ENCODE results near the gene ENO3. TPM values are rescaled to one million over a fixed set of nuclear protein-coding genes. Genes with fewer than 3 reads are reported as not detected.
"Not testable (repeated sequence)": the region's sequence is repeated elsewhere in the genome, so short reads cannot be mapped to it uniquely, and the experiment has no call there.

The ENO3 gene
- 100 to 1,000 TPM in 1 of 4 donors, 10 to 100 TPM in 1, 1 to 10 TPM in 2; 2.5 to 211 (median 12.9) TPM for total RNA-seq

DNA sequence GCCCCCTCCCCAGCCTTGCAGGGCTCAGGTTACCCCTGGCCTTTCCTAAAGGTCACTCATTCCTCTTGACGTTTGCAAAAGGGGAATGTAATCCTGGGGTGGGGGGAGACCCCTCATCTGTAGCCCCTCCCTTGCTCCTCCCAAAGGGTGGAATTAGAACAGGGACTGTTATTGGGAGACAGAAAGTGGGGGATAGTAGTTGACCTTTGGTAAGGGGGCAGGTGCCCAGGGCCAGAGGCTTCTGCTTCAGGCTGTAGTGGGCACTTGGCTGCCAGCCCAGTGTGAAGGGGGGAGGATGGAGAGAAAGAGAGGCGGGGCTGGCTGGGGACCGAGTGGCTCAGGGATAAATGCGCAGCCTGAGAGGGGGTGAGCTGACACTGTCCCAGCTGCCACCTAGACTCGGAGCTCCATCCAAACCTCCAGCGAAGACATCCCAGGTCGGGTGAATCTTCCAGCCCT is at the start of gene ENO3:
TSS of gene ENO3 (plus strand) at position 374 of the 459 bp plus-strand sequence. CDS start 711 bp downstream, outside the sequence.
- WGBS, 2 donors (ENCODE audit: low coverage in 1 of 2): 42 to 52% methylated on average over 3 to 7 of the region's 7 CpGs
- in situ Hi-C loops (cut with MboI; ENCODE audit: low pct_ligation_motif_present in 1 of 4, low pct_unique_long_range_greater_than_20kb in 1 of 4, low sequenced_read_pairs in 3 of 4): no loop called here

DNA sequence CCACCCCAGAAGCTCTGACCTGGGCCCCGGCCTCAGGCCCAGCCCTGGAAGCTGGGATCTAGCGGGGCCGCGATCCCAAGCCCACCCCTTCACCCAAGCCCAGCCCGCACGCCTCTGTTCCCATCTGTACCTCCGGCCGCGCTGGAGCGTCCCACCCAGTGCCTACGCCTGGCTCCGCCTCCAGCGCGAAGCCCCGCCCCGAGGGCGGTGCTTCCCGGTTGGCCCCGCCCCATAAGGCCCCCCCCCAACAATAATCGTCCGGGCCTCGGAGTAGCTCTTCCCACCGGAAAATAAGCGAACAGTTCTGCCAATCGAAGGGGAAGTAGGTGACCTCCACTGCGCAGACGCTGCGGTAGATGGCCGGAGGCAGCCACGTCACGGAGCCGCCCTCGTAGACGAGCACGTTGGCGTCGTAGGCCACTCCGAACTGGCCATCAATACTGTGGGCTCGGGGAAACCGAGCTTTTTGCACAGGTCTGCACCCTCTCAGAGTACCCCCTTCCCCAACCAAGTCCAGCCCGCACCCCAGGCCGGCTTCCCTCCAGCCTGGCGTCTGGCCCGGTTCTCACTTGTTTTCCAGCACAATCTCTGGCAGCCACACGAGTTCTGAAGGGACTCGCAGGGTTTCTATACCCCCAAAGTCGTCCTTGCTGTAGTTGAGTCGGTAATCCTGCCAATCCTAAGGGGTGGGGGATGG is 49.1 kb upstream of the ENO3 start:
- H3K27ac ChIP-seq: no peak overlapping the region
- H3K9me3 ChIP-seq: no peaks in the 10 kb centered on the region
- H3K4me1 ChIP-seq: peaks cover 0 to 39% (median 24%) of the 10 kb centered on the region in 4 donors
- H3K4me3 ChIP-seq: no peak overlapping the region
- TF ChIP-seq EP300 (IDR thresholded peaks at IDR 0.05; ENCODE audit: low read depth) (no peak), POLR2A (IDR thresholded peaks at IDR 0.05) (no peak), POLR2AphosphoS5 (IDR thresholded peaks at IDR 0.05) (no peak)
- TF ChIP-seq, protein P1, sequence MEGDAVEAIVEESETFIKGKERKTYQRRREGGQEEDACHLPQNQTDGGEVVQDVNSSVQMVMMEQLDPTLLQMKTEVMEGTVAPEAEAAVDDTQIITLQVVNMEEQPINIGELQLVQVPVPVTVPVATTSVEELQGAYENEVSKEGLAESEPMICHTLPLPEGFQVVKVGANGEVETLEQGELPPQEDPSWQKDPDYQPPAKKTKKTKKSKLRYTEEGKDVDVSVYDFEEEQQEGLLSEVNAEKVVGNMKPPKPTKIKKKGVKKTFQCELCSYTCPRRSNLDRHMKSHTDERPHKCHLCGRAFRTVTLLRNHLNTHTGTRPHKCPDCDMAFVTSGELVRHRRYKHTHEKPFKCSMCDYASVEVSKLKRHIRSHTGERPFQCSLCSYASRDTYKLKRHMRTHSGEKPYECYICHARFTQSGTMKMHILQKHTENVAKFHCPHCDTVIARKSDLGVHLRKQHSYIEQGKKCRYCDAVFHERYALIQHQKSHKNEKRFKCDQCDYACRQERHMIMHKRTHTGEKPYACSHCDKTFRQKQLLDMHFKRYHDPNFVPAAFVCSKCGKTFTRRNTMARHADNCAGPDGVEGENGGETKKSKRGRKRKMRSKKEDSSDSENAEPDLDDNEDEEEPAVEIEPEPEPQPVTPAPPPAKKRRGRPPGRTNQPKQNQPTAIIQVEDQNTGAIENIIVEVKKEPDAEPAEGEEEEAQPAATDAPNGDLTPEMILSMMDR (IDR thresholded peaks at IDR 0.05): no peak
- WGBS, 2 donors (ENCODE audit: low coverage in 1 of 2): 74% methylated on average over 48 of the region's 48 CpGs; no CpG with 5 or more reads in 1 of the 2 donors
- no peak for DNase-seq
- intact Hi-C loops (cut with DNase I; ENCODE audit: low total_unique reads) (no loop called here), in situ Hi-C loops (cut with MboI; ENCODE audit: low pct_ligation_motif_present in 1 of 4, low pct_unique_long_range_greater_than_20kb in 1 of 4, low sequenced_read_pairs in 3 of 4) (loop anchor here in 2 of 4 donors (25.0 kb wide), 1 partner anchor 161 kb away; no protein-coding TSS in a partner anchor)
- peaks cover 0 to 2% (median 0%) of the 10 kb centered on the region in 4 donors for H3K36me3 ChIP-seq
- H3K27me3 ChIP-seq: peaks cover 15% of the 10 kb centered on the region

More for the DNA sequence above, at the start of gene ENO3:
- peak within 1 kb of the TSS; percentile 33 to 92 (median 64) for H3K4me3 ChIP-seq
- intact Hi-C loops (cut with DNase I; ENCODE audit: low total_unique reads): no loop called here
- no peaks in the 10 kb centered on the region for H3K27me3 ChIP-seq
- TF ChIP-seq EP300 (IDR thresholded peaks at IDR 0.05; ENCODE audit: low read depth) (no peak), POLR2A (IDR thresholded peaks at IDR 0.05) (no peak), POLR2AphosphoS5 (IDR thresholded peaks at IDR 0.05) (no peak)
- TF ChIP-seq, protein P1 (IDR thresholded peaks at IDR 0.05): no peak
- H3K9me3 ChIP-seq: no peaks in the 10 kb centered on the region
- no peaks in the 10 kb centered on the region for H3K36me3 ChIP-seq
- peak within 1 kb of the TSS; percentile 95 to 100 (median 100) for H3K27ac ChIP-seq
- peak; percentile 37 for DNase-seq
- H3K4me1 ChIP-seq: peaks cover 16 to 40% (median 22%) of the 10 kb centered on the region in 4 donors

DNA sequence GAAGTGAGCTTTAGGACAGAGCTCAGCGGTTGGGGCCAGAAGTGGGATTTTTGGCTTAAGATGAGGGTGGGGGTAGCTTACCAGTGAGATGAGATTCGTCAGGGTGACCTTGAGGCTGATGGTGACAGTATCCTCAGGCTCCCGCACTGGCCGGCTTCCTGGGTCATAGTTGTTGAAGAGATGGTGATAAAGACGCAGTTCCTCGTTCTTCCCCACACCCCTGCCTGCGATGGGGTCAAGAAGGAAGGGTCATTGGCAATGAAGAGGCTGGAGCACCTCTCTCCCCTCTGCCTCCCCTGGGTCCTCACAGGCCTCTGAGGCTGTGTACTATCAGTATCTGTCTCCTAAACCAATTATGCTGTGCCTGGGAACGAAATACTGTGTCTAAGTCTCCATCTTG is 48.4 kb upstream of the ENO3 start:
- intact Hi-C loops (cut with DNase I; ENCODE audit: low total_unique reads) (no loop called here), in situ Hi-C loops (cut with MboI; ENCODE audit: low pct_ligation_motif_present in 1 of 4, low pct_unique_long_range_greater_than_20kb in 1 of 4, low sequenced_read_pairs in 3 of 4) (loop anchor here in 2 of 4 donors (25.0 kb wide), 1 partner anchor 160 kb away; no protein-coding TSS in a partner anchor)
- Histone ChIP-seq H3K36me3 (no peaks in the 10 kb centered on the region), H3K4me3 (no peak overlapping the region), H3K27ac (peak overlapping the region in 1 of 4 donors; percentile 43), H3K4me1 (peaks cover 0 to 39% (median 24%) of the 10 kb centered on the region in 4 donors), H3K27me3 (peaks cover 15% of the 10 kb centered on the region), H3K9me3 (no peaks in the 10 kb centered on the region)
- no peak for TF ChIP-seq POLR2A (IDR thresholded peaks at IDR 0.05)
- TF ChIP-seq, protein P1 (IDR thresholded peaks at IDR 0.05): no peak
- TF ChIP-seq POLR2AphosphoS5 (IDR thresholded peaks at IDR 0.05): no peak
- no peak for TF ChIP-seq EP300 (IDR thresholded peaks at IDR 0.05; ENCODE audit: low read depth)
- WGBS, 2 donors (ENCODE audit: low coverage in 1 of 2): 68 to 89% methylated on average over 3 to 8 of the region's 8 CpGs
- no peak for DNase-seq

DNA sequence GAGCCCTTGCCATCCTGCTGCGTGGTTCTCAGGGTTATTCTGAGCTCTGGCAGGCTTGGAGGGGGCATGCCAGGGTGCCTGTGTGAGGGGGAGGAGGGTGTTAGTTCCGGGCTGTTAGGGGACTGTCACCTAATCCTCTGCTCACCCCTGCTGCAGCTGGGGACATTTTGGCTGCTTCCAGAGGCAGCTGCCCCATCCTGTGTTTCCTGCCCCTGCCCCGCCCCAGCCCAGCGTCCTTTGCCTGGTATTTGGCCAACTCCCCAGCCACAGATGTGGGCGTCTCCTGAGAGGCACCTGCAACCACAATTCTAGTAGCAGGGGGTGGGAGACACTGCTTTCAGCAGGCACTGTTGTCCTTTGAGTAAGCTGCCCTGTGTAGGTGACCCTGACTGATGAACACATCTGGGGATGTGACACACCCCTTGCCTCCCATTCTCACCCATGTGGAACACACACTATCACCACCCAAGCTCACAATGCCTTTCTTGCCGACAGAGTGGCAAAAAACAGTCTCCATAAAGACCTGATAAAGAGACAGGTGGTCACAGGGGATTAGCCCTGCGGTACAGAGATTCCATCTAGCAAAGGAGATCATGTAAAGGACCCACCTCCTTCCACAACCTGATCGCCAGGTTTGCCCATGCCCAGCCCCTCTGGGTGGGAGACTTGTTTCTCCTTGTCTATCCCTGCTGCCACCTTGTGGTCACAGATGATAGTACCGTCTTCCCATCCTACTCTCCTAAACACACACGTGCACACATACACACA is 47.7 kb upstream of the ENO3 start, which contains the start of gene CHRNE:
TSS of gene CHRNE (minus strand) at position 48 of the 768 bp plus-strand sequence. CDS start at position 13, 35 bp downstream.
- Histone ChIP-seq H3K9me3 (no peaks in the 10 kb centered on the region), H3K36me3 (no peaks in the 10 kb centered on the region), H3K27me3 (peaks cover 15% of the 10 kb centered on the region), H3K4me1 (peaks cover 0 to 39% (median 24%) of the 10 kb centered on the region in 4 donors), H3K4me3 (no peak within 1 kb of the TSS), H3K27ac (peak within 1 kb of the TSS in 2 of 4 donors; percentile 43 to 50)
- WGBS, 2 donors (ENCODE audit: low coverage in 1 of 2): 8 to 9% methylated on average over 4 to 10 of the region's 10 CpGs
- intact Hi-C loops (cut with DNase I; ENCODE audit: low total_unique reads): no loop called here
- DNase-seq: peak; percentile 90
- in situ Hi-C loops (cut with MboI; ENCODE audit: low pct_ligation_motif_present in 1 of 4, low pct_unique_long_range_greater_than_20kb in 1 of 4, low sequenced_read_pairs in 3 of 4): loop anchor here in 2 of 4 donors (25.0 kb wide), 1 partner anchor 159 kb away; no protein-coding TSS in a partner anchor
- TF ChIP-seq, protein P1 (IDR thresholded peaks at IDR 0.05): peak; percentile 77 to 88 (median 82)
- TF ChIP-seq POLR2AphosphoS5 (IDR thresholded peaks at IDR 0.05) (no peak), EP300 (IDR thresholded peaks at IDR 0.05; ENCODE audit: low read depth) (no peak), POLR2A (IDR thresholded peaks at IDR 0.05) (no peak)

DNA sequence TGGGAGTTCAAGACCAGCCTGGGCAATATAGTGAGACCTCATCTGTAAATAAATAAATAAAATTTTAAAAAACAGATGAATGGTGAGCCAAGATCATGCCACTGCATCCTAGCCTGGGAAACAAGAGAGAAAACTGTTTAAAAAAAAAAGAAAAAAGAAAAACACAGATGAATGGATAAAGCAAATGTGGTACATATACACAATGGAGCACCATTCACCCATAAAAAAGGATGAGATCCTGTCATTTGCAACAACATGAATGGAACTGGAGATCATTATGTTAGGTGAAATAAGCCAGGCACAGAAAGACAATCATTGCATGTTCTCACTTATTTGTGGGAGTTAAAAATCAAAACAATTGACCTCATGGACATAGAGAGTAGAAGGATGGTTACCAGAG is 44.3 kb upstream of the ENO3 start:
- not testable (repeated sequence) for H3K36me3 ChIP-seq, H3K4me3 ChIP-seq, H3K27me3 ChIP-seq, H3K9me3 ChIP-seq, H3K27ac ChIP-seq, DNase-seq
- H3K4me1 ChIP-seq: peaks cover 3 to 19% (median 9%) of the 10 kb centered on the region in 4 donors
- in situ Hi-C loops (cut with MboI; ENCODE audit: low pct_ligation_motif_present in 1 of 4, low pct_unique_long_range_greater_than_20kb in 1 of 4, low sequenced_read_pairs in 3 of 4): loop anchor here in 2 of 4 donors (25.0 kb wide), 1 partner anchor 156 kb away; no protein-coding TSS in a partner anchor
- intact Hi-C loops (cut with DNase I; ENCODE audit: low total_unique reads): loop anchor here (5.0 kb wide), 1 partner anchor 156 kb away; no protein-coding TSS in a partner anchor
